T47D (cell line): Measurements from ENCODE around the gene UBQLN4.

Experiments
- DNase-seq, 2 experiments: peaks; one replicate each; pipeline versions ENCODE4 v3.0.0 to v3.0.0-alpha.2; 2011 to 2012; ENCODE audit warnings: low read depth in 1 of 2, low spot score in 1 of 2
- JUND ChIP-seq: IDR thresholded peaks from 2 replicates; pipeline ENCODE4 v1.6.1; 2012; ENCODE audit warnings: low read depth
- in situ Hi-C: cut with HindIII; loops from 2 replicates; pipeline ENCODE4 v1.10.0; 2016; ENCODE audit warnings: low sequenced_read_pairs, low pct_unique_long_range_greater_than_20kb

UBQLN4 gene

GRCh38 chr1:156065212-156065611, 11.6 kb upstream of the UBQLN4 start:
- no peak for DNase-seq
- no peak for TF ChIP-seq JUND
- in situ Hi-C loops, result no loop called here

GRCh38 chr1:156064615-156065014, 11.0 kb upstream of the UBQLN4 start:
- TF ChIP-seq JUND, result no peak
- in situ Hi-C loops, result no loop called here
- DNase-seq, result no peak

GRCh38 chr1:156063997-156064285, 10.3 kb upstream of the UBQLN4 start:
- in situ Hi-C loops, result no loop called here
- TF ChIP-seq JUND, result no peak
- no peak for DNase-seq

- DNase-seq, result no peak
- in situ Hi-C loops, result no loop called here
- TF ChIP-seq JUND, result no peak
Measured at GRCh38 chr1:156062189-156062588, 8.6 kb upstream of the UBQLN4 start.

GRCh38 chr1:156060937-156061636, 7.5 kb upstream of the UBQLN4 start, which contains the start of gene RAB25:
RAB25 (plus strand) TSS chr1:156061160; CDS start chr1:156061401, 241 bp downstream.
- in situ Hi-C loops, result no loop called here
- DNase-seq, result peak; percentile 97 to 98
- peak; percentile 75 for TF ChIP-seq JUND

GRCh38 chr1:156056326-156056849, 2.8 kb upstream of the UBQLN4 start:
- in situ Hi-C loops, result no loop called here
- no peak for DNase-seq
- TF ChIP-seq JUND, result no peak

GRCh38 chr1:156055281-156056048, 1.9 kb upstream of the UBQLN4 start:
- TF ChIP-seq JUND, result no peak
- in situ Hi-C loops, result no loop called here
- no peak for DNase-seq

GRCh38 chr1:156054500-156055280, 1.1 kb upstream of the UBQLN4 start, which contains the start of gene LAMTOR2:
LAMTOR2 (plus strand) TSS chr1:156054782; CDS start chr1:156054890, 108 bp downstream.
- peak; percentile 97 to 99 for DNase-seq
- no peak for TF ChIP-seq JUND
- in situ Hi-C loops, result no loop called here

- peak; percentile 63 to 81 for DNase-seq
- in situ Hi-C loops, result no loop called here
- TF ChIP-seq JUND, result no peak
Measured at GRCh38 chr1:156052862-156053767, 483 bp downstream of the UBQLN4 start.

- DNase-seq, result peak in 1 of 2 experiments; percentile 34
- no peak for TF ChIP-seq JUND
- in situ Hi-C loops, result no loop called here
Measured at GRCh38 chr1:156051011-156051725, 2.4 kb downstream of the UBQLN4 start.

- DNase-seq, result no peak
- TF ChIP-seq JUND, result no peak
- in situ Hi-C loops, result no loop called here
Measured at GRCh38 chr1:156050376-156050775, 3.2 kb downstream of the UBQLN4 start.
